ENCODE measurements around the gene ZNF527. TPM values are rescaled to one million over a fixed set of nuclear protein-coding genes. Genes with fewer than 3 reads are reported as not detected.

Gene ZNF527
- total RNA-seq, 1 donor from 2014 or later, result 2.8 TPM

Other genes with a start within 250 kb of the ZNF527 start
- gene ZNF585A, start 198.4 kb upstream of the ZNF527 start, total RNA-seq, result 5.4 and 6.6 TPM in 2 replicates
- gene ZNF585B, start 160.6 kb upstream of the ZNF527 start, total RNA-seq, result 8.5 and 10.1 TPM in 2 replicates
- 3.0 and 5.3 TPM in 2 replicates for gene ZNF383, start 152.9 kb upstream of the ZNF527 start, total RNA-seq
- gene ZNF569, start 96.3 kb downstream of the ZNF527 start, total RNA-seq, result 4.7 and 5.8 TPM in 2 replicates
- gene ZNF570, start 98.3 kb downstream of the ZNF527 start, total RNA-seq, result 4.6 and 6.8 TPM in 2 replicates
- 0.39 and 1.0 TPM in 2 replicates for gene ZNF793, start 135.8 kb downstream of the ZNF527 start, total RNA-seq
- gene ZNF571, start 223.7 kb downstream of the ZNF527 start, total RNA-seq, result 1.3 and 1.8 TPM in 2 replicates
- 0.13 and 0.51 TPM in 2 replicates for gene ZNF540, start 223.8 kb downstream of the ZNF527 start, total RNA-seq

Data from dermis microvascular lymphatic vessel endothelial cell (primary cell).